ENCODE measurements around the gene ZNF215.
"Not testable (repeated sequence)": the region's sequence is repeated elsewhere in the genome, so short reads cannot be mapped to it uniquely, and the experiment has no call there.

The ZNF215 gene

DNA sequence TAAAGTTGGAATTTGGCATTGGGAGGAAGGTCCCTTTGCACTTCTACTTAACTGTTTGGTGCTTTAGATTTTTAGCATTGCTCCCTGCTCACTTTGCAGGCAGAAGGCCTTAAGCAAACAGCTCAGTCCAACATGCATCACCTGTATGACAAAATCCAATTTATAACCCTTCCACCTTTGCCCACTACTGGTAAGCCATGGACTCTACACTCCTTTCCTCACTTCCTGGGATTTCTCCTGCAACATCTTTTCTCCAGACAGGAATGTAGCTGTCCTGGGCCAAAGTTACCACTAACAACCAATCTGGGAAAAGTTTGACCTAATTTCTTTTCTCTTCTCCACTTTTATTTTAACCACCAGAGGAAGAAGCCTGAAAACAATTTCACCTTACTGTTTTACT, 32.1 kb upstream of the ZNF215 start:
- no peak for DNase-seq (ENCODE audit: low spot score)
- Histone ChIP-seq H3K4me3 (no peak overlapping the region), H3K27ac (no peak overlapping the region)
- TF ChIP-seq CTCF (IDR thresholded peaks at IDR 0.05) = no peak

DNA sequence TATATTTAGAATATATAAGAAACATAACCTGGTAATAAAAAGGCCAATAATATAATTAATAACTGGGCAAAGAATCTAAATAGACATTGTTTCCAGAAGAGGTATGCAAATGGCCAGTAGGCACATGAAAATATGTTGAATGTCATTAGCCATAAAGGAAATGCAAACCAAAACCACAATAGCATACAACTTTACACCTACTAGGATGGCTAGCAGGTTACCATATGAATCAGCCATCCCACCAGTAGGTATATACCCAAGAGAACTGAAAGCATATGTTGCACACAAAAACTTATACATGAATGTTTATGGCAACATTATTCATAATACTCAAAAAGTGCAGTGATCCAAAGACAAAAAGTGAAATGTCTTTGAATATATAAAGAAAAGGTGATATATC, 31.2 kb upstream of the ZNF215 start:
- H3K27ac ChIP-seq = no peak overlapping the region
- no peak for TF ChIP-seq CTCF (IDR thresholded peaks at IDR 0.05)
- H3K4me3 ChIP-seq = no peak overlapping the region
- DNase-seq (ENCODE audit: low spot score) = no peak

DNA sequence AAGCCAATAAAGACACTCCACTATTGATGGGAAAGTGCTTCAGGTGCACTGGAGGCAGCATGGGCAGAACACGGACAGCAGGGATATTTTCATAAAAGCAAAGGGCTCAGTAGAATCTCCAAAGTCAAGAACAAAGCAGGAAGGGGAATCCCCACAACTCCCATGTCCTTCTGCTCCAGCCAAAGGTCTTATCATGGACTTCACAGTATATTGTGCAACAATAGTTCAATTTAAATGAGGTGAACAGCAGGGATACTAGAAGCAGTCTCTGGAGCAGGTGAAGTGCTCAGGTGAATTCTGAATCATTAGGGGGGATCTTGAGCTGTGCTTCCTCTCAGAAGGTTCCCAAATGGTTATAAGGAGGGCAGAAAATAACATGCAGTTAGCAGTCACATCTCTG, 27.3 kb upstream of the ZNF215 start:
- no peak for TF ChIP-seq CTCF (IDR thresholded peaks at IDR 0.05)
- Histone ChIP-seq H3K4me3 (no peak overlapping the region), H3K27ac (no peak overlapping the region)
- DNase-seq (ENCODE audit: low spot score) = no peak

DNA sequence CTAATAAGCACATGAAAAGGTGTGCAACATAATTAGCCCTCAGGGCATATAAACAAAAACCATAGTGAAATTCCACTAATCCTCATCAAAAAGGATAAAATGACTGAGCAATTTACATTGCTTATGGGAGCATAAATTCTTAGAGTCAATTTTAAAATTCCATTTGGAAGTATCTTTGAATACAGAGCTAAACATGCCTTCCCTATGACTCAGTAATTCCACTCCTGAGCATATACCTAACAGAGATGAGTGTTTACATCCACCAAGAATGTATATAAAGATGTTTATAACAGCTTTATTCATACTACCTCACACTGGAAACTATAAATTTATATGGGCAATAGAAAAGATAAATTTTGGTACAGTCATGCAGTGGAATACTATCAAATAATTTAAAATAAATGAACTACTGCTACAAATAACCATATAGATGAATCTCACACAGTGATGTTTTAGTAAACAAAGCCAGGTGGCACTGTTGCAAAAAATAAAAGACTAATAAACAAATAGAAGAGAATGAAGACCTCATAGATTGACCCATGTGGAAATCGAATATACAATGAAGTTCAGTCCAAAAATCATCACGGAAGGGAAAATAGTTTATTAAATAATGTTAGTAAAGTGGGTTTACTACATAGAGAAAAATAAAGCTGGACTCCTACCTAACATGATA, 25.8 kb upstream of the ZNF215 start:
- Histone ChIP-seq H3K27ac (no peak overlapping the region), H3K4me3 (no peak overlapping the region)
- TF ChIP-seq CTCF (IDR thresholded peaks at IDR 0.05) = no peak
- DNase-seq (ENCODE audit: low spot score) = no peak

GRCh38 chr11:6904804-6905203, 21.4 kb upstream of the ZNF215 start:
- not testable (repeated sequence) for DNase-seq (ENCODE audit: low spot score)

GRCh38 chr11:6911378-6911777, 14.8 kb upstream of the ZNF215 start:
- no peak overlapping the region for H3K4me3 ChIP-seq
- no peak overlapping the region for H3K27ac ChIP-seq
- no peak for DNase-seq (ENCODE audit: low spot score)
- TF ChIP-seq CTCF (IDR thresholded peaks at IDR 0.05) = no peak

More at GRCh38 chr11:6904804-6905203, 21.4 kb upstream of the ZNF215 start:
- H3K4me3 ChIP-seq, H3K27ac ChIP-seq: not testable (repeated sequence)

- Histone ChIP-seq H3K27ac (no peak overlapping the region), H3K4me3 (no peak overlapping the region)
- TF ChIP-seq CTCF (IDR thresholded peaks at IDR 0.05) = no peak
- DNase-seq (ENCODE audit: low spot score) = no peak
Measured at GRCh38 chr11:6911948-6912347, 14.3 kb upstream of the ZNF215 start.

Measured in coronary artery (tissue), 2 donors.